K562 (cell line): Measurements from ENCODE around the gene DNAJA1. TPM values are rescaled to one million over a fixed set of nuclear protein-coding genes. Genes with fewer than 3 reads are reported as not detected.

Experiments used
- ELK1 ChIP-seq: sonication (generic); formaldehyde crosslinking; IDR thresholded peaks from 2 replicates; pipeline ENCODE4 v1.8.1; 2022; ENCODE audit warnings: missing genetic modification reagents
- JUN ChIP-seq, 2 experiments: sonication (generic) in 1 of 2; formaldehyde crosslinking in 1 of 2; IDR thresholded peaks; 2 replicates each; pipeline versions ENCODE4 v1.6.1 to v1.8.0; 2012 to 2022; ENCODE audit warnings: borderline replicate concordance in 2 of 2, mild to moderate bottlenecking in 2 of 2, improper control_type of control experiment in 1 of 2, low read depth in 1 of 2, low read length in 1 of 2, missing genetic modification reagents in 1 of 2
- MNT ChIP-seq, 2 experiments: fragments of 450-650 bp; conservative IDR thresholded peaks; 2 replicates each; pipeline ENCODE4 v1.6.1; 2017; ENCODE audit warnings: mild to moderate bottlenecking in 2 of 2, moderate library complexity in 2 of 2
- PKNOX1 ChIP-seq: fragments of 450-650 bp; IDR thresholded peaks from 2 replicates; pipeline ENCODE4 v1.6.1; 2016
- RBFOX2 ChIP-seq: fragments of 200-400 bp; formaldehyde crosslinking; IDR thresholded peaks from 2 replicates; pipeline ENCODE4 v1.6.1; 2017; ENCODE audit warnings: low read depth, mild to moderate bottlenecking, low read length, moderate library complexity
- polyA plus RNA-seq, 8 experiments: library from polyadenylated mRNA; depleted of rRNA in 4 of 8; stranded (reverse) in 5 of 8; unstranded in 3 of 8; fragments of >200 nt; fragmentation: Nextera tagmentation in 2 of 8; fragmentation: Illumina TruSeq in 1 of 8; extraction: Ambion mirVana in 2 of 8; extraction: Trizol in 1 of 8; gene quantifications; 2 replicates each; pipeline versions ENCODE4 v1.2.1 to v1.2.3, GENCODE V29; 2011 to 2014; ENCODE audit warnings: inconsistent platforms in 1 of 8, missing spikeins in 1 of 8
- total RNA-seq, 7 experiments: library from RNA; depleted of rRNA in 6 of 7; stranded (reverse); fragments of >200 nt in 6 of 7; fragmentation: Illumina TruSeq in 2 of 7; extraction: Trizol in 2 of 7; gene quantifications; 2 replicates each; pipeline versions ENCODE4 v1.2.1 to v1.2.3, GENCODE V29; 2011 to 2021; ENCODE audit warnings: low replicate concordance in 1 of 7

DNAJA1 gene
- total and polyA plus RNA-seq, 9 of the 15 experiments (the other 6 are each of a cell fraction or from before 2014, with no cell fraction given): 109 to 359 (median 175) TPM

- TF ChIP-seq JUN (IDR thresholded peaks at IDR 0.05; ENCODE audit: borderline replicate concordance, low read depth, low read length) (peak; percentile 69), JUN (CRISPR knock-in tag; IDR thresholded peaks at IDR 0.05; ENCODE audit: borderline replicate concordance) (no peak), RBFOX2 (no peak), PKNOX1 (peak; percentile 26; the same call in 1 of the 2 replicates), MNT (conservative IDR thresholded peaks at IDR 0.05) (peak in 1 of 2 experiments; percentile 16; a peak in 1 of 4 replicates), ELK1 (no peak)
These were observed 33.0 kb upstream of the DNAJA1 start (continued) for GRCh38 chr9:32991897-32992594.
